HG03097 (cell line): ENCODE data around the gene CLEC16A.

ENCODE experiments used
- ATAC-seq: cut with Tn5 transposase; IDR thresholded peaks from one replicate; pipeline ENCODE4 v1.9.1; 2021; ENCODE audit not compliant: unreplicated experiment, low FRiP score

CLEC16A gene

GRCh38 chr16:10987361-10988163 lies 43.2 kb downstream of the CLEC16A start:
- no peak for ATAC-seq

- ATAC-seq, result peak; percentile 42
Measured at GRCh38 chr16:10988164-10988803, 43.9 kb downstream of the CLEC16A start.

GRCh38 chr16:10988879-10989278 lies 44.5 kb downstream of the CLEC16A start:
- ATAC-seq, result no peak

- ATAC-seq, result no peak
Measured at GRCh38 chr16:10989559-10989958, 45.2 kb downstream of the CLEC16A start.

- no peak for ATAC-seq
Measured at GRCh38 chr16:10990378-10990777, 46.0 kb downstream of the CLEC16A start.

- no peak for ATAC-seq
Measured at GRCh38 chr16:10992112-10992511, 47.7 kb downstream of the CLEC16A start.

GRCh38 chr16:10992797-10993196 lies 48.4 kb downstream of the CLEC16A start:
- ATAC-seq, result no peak

- no peak for ATAC-seq
Measured at GRCh38 chr16:10993649-10994048, 49.3 kb downstream of the CLEC16A start.

- ATAC-seq, result no peak
Measured at GRCh38 chr16:10994571-10994970, 50.2 kb downstream of the CLEC16A start.

- no peak for ATAC-seq
Measured at GRCh38 chr16:10995565-10995964, 51.2 kb downstream of the CLEC16A start.

GRCh38 chr16:10997485-10997884 lies 53.1 kb downstream of the CLEC16A start:
- ATAC-seq, result no peak

GRCh38 chr16:10999300-10999699 lies 54.9 kb downstream of the CLEC16A start:
- no peak for ATAC-seq

GRCh38 chr16:11001611-11002010 lies 57.2 kb downstream of the CLEC16A start:
- no peak for ATAC-seq

- ATAC-seq, result no peak
Measured at GRCh38 chr16:11003141-11003540, 58.8 kb downstream of the CLEC16A start.

GRCh38 chr16:11004351-11004750 lies 60.0 kb downstream of the CLEC16A start:
- ATAC-seq, result no peak

GRCh38 chr16:11004973-11005610 lies 60.7 kb downstream of the CLEC16A start:
- ATAC-seq, result no peak

GRCh38 chr16:11005611-11005975 lies 61.2 kb downstream of the CLEC16A start:
- no peak for ATAC-seq

GRCh38 chr16:11006656-11007055 lies 62.3 kb downstream of the CLEC16A start:
- no peak for ATAC-seq

- ATAC-seq, result no peak
Measured at GRCh38 chr16:11007714-11008280, 63.4 kb downstream of the CLEC16A start.

- no peak for ATAC-seq
Measured at GRCh38 chr16:11009027-11009755, 64.8 kb downstream of the CLEC16A start.
